OCI-LY7 (cell line): Measurements from ENCODE around the gene PRKG1.

ENCODE experiments used
- EZH2phosphoT487 ChIP-seq: fragments of 200-600 bp; sonication (generic); IDR thresholded peaks from 2 replicates; pipeline ENCODE4 v1.6.1; 2018; ENCODE audit warnings: low read depth, borderline replicate concordance, mild to moderate bottlenecking, mixed run types, antibody characterized with exemption, low read length, moderate library complexity, mixed read lengths
- TF ChIP-seq, protein P1 (sequence below): fragments of 200-600 bp; sonication (generic); conservative IDR thresholded peaks from 2 replicates; pipeline ENCODE4 v1.5.1; 2014; ENCODE audit warnings: mild to moderate bottlenecking, antibody characterized with exemption, low read length, moderate library complexity, mixed read lengths

DNA sequence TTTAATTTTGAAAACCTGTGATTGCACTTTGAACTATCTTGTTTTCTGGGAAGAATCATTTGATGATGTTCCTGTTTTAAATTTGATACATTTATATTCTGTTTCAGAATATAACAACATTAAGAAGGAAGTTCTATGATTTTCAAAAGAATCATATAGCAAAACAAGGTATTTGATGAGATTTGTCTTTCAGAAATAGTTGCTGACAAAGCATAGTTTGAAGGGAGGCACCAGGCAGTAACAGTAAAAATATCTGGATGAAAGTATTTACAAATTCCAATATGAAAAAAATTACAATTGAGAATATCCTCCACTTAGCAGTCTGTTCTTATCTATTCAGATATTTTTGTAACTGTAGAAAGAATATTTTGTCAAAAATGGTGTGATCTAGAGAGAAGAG is 891.2 kb downstream of the PRKG1 start:
- TF ChIP-seq, protein P1, sequence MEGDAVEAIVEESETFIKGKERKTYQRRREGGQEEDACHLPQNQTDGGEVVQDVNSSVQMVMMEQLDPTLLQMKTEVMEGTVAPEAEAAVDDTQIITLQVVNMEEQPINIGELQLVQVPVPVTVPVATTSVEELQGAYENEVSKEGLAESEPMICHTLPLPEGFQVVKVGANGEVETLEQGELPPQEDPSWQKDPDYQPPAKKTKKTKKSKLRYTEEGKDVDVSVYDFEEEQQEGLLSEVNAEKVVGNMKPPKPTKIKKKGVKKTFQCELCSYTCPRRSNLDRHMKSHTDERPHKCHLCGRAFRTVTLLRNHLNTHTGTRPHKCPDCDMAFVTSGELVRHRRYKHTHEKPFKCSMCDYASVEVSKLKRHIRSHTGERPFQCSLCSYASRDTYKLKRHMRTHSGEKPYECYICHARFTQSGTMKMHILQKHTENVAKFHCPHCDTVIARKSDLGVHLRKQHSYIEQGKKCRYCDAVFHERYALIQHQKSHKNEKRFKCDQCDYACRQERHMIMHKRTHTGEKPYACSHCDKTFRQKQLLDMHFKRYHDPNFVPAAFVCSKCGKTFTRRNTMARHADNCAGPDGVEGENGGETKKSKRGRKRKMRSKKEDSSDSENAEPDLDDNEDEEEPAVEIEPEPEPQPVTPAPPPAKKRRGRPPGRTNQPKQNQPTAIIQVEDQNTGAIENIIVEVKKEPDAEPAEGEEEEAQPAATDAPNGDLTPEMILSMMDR, result no peak
- no peak for TF ChIP-seq EZH2phosphoT487
